Measurements from ENCODE around the gene UTF1. TPM values are rescaled to one million over a fixed set of nuclear protein-coding genes. Genes with fewer than 3 reads are reported as not detected.

The UTF1 gene
- total and polyA plus RNA-seq, 4 donors: 0.06 to 0.52 TPM; not detected in 2

DNA sequence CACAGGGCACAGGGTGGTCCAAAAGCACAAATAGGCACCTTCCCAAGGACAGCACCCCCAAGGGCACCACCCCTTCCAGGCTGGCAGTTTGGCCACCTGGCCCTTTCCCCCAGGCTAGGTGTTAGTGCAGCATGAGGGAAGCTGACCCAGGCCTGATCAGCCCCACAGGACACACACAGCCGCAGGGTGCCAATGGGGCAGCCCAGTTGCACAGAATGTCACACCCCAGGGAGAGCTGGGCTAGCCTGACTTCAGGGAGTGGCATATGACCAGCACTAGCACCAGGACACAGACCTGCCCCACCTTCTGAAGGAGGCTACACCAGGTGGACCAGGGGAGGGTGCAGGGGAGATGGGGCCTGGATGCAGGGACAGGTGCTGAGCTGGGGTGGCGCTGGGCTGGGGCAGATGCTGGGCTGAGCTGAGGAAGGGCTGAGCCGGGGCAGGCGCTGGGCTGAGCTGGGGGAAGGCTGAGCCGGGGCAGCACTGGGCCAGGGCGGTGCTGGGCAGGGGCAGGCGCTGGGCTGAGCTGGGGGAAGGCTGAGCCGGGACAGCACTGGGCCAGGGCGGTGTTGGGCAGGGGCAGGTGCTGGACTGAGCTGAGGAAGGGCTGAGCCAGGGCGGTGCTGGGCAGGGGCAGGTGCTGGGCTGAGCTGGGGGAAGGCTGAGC is 50.5 kb downstream of the UTF1 start:
- DNase-seq (no peak), ATAC-seq (ENCODE audit: insufficient read depth, low FRiP score) (no peak)
- Histone ChIP-seq H3K27ac (ENCODE audit: low read depth in 1 of 2, low read length in 1 of 2) (no peak overlapping the region), H3K4me1 (ENCODE audit: control insufficient read depth in 5 of 5, insufficient read depth in 5 of 5, low read length in 5 of 5) (peaks cover 0 to 9% (median 3%) of the 10 kb centered on the region in 5 donors), H3K36me3 (ENCODE audit: control insufficient read depth in 4 of 4, insufficient read depth in 4 of 4, low read length in 4 of 4) (peaks cover 12 to 66% (median 30%) of the 10 kb centered on the region in 4 donors), H3K4me3 (no peak overlapping the region), H3K9ac (ENCODE audit: insufficient read depth in 1 of 2, low read length in 2 of 2) (no peak overlapping the region), H3K27me3 (ENCODE audit: control insufficient read depth in 3 of 3, insufficient read depth in 3 of 3, low read length in 2 of 3) (no peaks in the 10 kb centered on the region), H3K9me3 (ENCODE audit: control insufficient read depth in 4 of 4, insufficient read depth in 3 of 4, low read length in 3 of 4) (peaks cover 0 to 4% (median 0%) of the 10 kb centered on the region in 4 donors)
- WGBS, 2 donors: 96 to 97% methylated on average over 10 of the region's 10 CpGs
- TF ChIP-seq, protein P1, sequence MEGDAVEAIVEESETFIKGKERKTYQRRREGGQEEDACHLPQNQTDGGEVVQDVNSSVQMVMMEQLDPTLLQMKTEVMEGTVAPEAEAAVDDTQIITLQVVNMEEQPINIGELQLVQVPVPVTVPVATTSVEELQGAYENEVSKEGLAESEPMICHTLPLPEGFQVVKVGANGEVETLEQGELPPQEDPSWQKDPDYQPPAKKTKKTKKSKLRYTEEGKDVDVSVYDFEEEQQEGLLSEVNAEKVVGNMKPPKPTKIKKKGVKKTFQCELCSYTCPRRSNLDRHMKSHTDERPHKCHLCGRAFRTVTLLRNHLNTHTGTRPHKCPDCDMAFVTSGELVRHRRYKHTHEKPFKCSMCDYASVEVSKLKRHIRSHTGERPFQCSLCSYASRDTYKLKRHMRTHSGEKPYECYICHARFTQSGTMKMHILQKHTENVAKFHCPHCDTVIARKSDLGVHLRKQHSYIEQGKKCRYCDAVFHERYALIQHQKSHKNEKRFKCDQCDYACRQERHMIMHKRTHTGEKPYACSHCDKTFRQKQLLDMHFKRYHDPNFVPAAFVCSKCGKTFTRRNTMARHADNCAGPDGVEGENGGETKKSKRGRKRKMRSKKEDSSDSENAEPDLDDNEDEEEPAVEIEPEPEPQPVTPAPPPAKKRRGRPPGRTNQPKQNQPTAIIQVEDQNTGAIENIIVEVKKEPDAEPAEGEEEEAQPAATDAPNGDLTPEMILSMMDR (IDR thresholded peaks at IDR 0.05; ENCODE audit: control extremely low read depth, extremely low read depth): no peak

DNA sequence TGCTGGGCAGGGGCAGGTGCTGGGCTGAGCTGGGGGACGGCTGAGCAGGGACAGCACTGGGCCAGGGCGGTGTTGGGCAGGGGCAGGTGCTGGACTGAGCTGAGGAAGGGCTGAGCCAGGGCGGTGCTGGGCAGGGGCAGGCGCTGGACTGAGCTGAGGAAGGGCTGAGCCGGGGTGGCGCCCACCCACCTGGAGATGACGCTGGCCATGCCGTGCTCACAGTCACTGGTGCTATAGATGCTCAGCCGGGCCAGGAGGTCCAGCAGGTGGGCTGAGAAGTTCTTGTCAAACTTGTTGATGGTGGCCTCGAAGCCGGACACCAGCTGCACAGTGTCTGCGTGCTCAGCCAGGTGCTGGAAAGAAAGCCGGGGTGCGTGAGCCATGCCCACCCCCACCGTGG is 51.1 kb downstream of the UTF1 start:
- TF ChIP-seq, protein P1 (IDR thresholded peaks at IDR 0.05; ENCODE audit: control extremely low read depth, extremely low read depth): no peak

More for the DNA sequence above, 51.1 kb downstream of the UTF1 start:
- Histone ChIP-seq H3K27ac (ENCODE audit: low read depth in 1 of 2, low read length in 1 of 2) (no peak overlapping the region), H3K36me3 (ENCODE audit: control insufficient read depth in 4 of 4, insufficient read depth in 4 of 4, low read length in 4 of 4) (peaks cover 12 to 71% (median 30%) of the 10 kb centered on the region in 4 donors), H3K9me3 (ENCODE audit: control insufficient read depth in 4 of 4, insufficient read depth in 3 of 4, low read length in 3 of 4) (peaks cover 0 to 4% (median 0%) of the 10 kb centered on the region in 4 donors), H3K9ac (ENCODE audit: insufficient read depth in 1 of 2, low read length in 2 of 2) (no peak overlapping the region), H3K4me1 (ENCODE audit: control insufficient read depth in 5 of 5, insufficient read depth in 5 of 5, low read length in 5 of 5) (peaks cover 0 to 6% (median 3%) of the 10 kb centered on the region in 5 donors), H3K4me3 (no peak overlapping the region), H3K27me3 (ENCODE audit: control insufficient read depth in 3 of 3, insufficient read depth in 3 of 3, low read length in 2 of 3) (no peaks in the 10 kb centered on the region)
- 95 to 97% methylated on average over 13 to 15 of the region's 15 CpGs for WGBS, 2 donors
- no peak for ATAC-seq (ENCODE audit: insufficient read depth, low FRiP score)
- DNase-seq: no peak

Other genes starting within 250 kb of the UTF1 start
- gene ADGRA1, start 142.3 kb upstream of the UTF1 start, total RNA-seq: 1 to 10 TPM in 1 of 2 donors, under 1 TPM in 1; 0.23 to 1.3 TPM
- under 1 TPM; 0.05 to 0.18 TPM for gene ADGRA1, start 142.3 kb upstream of the UTF1 start, polyA plus RNA-seq
- 10 to 100 TPM in 1 of 2 donors, 1 to 10 TPM in 1; 7.5 to 21.0 TPM for gene KNDC1, start 70.0 kb upstream of the UTF1 start, total RNA-seq
- 1 to 10 TPM; 3.2 to 5.9 TPM for gene KNDC1, start 70.0 kb upstream of the UTF1 start, polyA plus RNA-seq
- 1 to 10 TPM in 1 of 2 donors, under 1 TPM in 1; 0.46 to 3.3 TPM for gene VENTX, start 7.6 kb downstream of the UTF1 start, total RNA-seq
- 1 to 10 TPM; 1.4 to 4.0 TPM for gene VENTX, start 7.6 kb downstream of the UTF1 start, polyA plus RNA-seq
- gene ADAM8, start 46.7 kb downstream of the UTF1 start, total RNA-seq: 10 to 100 TPM; 21.7 to 33.0 TPM
- 10 to 100 TPM in 1 of 2 donors, 1 to 10 TPM in 1; 4.4 to 79.2 TPM for gene ADAM8, start 46.7 kb downstream of the UTF1 start, polyA plus RNA-seq
- 10 to 100 TPM; 41.7 to 65.9 TPM for gene TUBGCP2, start 78.7 kb downstream of the UTF1 start, total RNA-seq
- gene TUBGCP2, start 78.7 kb downstream of the UTF1 start, polyA plus RNA-seq: 10 to 100 TPM; 39.2 to 66.2 TPM
- gene ZNF511, start 78.7 kb downstream of the UTF1 start, total RNA-seq: 10 to 100 TPM; 18.6 to 53.5 TPM
- 10 to 100 TPM; 33.8 to 79.9 TPM for gene ZNF511, start 78.7 kb downstream of the UTF1 start, polyA plus RNA-seq
- gene CALY, start 106.7 kb downstream of the UTF1 start, total RNA-seq: not detected
- not detected for gene CALY, start 106.7 kb downstream of the UTF1 start, polyA plus RNA-seq
- under 1 TPM in 1 of 2 donors, not detected in 1; 0.25 TPM for gene PRAP1, start 117.2 kb downstream of the UTF1 start, total RNA-seq
- not detected for gene PRAP1, start 117.2 kb downstream of the UTF1 start, polyA plus RNA-seq
- gene FUOM, start 127.8 kb downstream of the UTF1 start, total RNA-seq: 10 to 100 TPM in 1 of 2 donors, 1 to 10 TPM in 1; 8.4 to 32.5 TPM
- gene FUOM, start 127.8 kb downstream of the UTF1 start, polyA plus RNA-seq: 10 to 100 TPM; 35.8 to 41.4 TPM
- 10 to 100 TPM; 44.5 to 82.4 TPM for gene ECHS1, start 143.1 kb downstream of the UTF1 start, total RNA-seq
- 10 to 100 TPM; 71.1 to 83.9 TPM for gene ECHS1, start 143.1 kb downstream of the UTF1 start, polyA plus RNA-seq
- gene PAOX, start 149.0 kb downstream of the UTF1 start, total RNA-seq: 1 to 10 TPM; 6.9 to 7.0 TPM
- gene PAOX, start 149.0 kb downstream of the UTF1 start, polyA plus RNA-seq: 1 to 10 TPM; 4.4 to 6.3 TPM
- 10 to 100 TPM; 36.4 to 51.8 TPM for gene MTG1, start 163.9 kb downstream of the UTF1 start, total RNA-seq
- gene MTG1, start 163.9 kb downstream of the UTF1 start, polyA plus RNA-seq: 10 to 100 TPM; 44.4 to 44.7 TPM
- gene SPRN, start 194.4 kb downstream of the UTF1 start, total RNA-seq: under 1 TPM; 0.15 to 0.34 TPM
- gene SPRN, start 194.4 kb downstream of the UTF1 start, polyA plus RNA-seq: under 1 TPM; 0.11 to 0.16 TPM
- 1 to 10 TPM; 3.4 to 4.8 TPM for gene SCART1, start 223.7 kb downstream of the UTF1 start, total RNA-seq
- gene SCART1, start 223.7 kb downstream of the UTF1 start, polyA plus RNA-seq: under 1 TPM; 0.33 to 0.69 TPM